GM12878 (cell line): ENCODE measurements around the gene SRRM2. TPM values are rescaled to one million over a fixed set of nuclear protein-coding genes. Genes with fewer than 3 reads are reported as not detected.

Experiments
- ATAC-seq: fragments of 200-7000 bp; cut with Tn5 transposase; 3 replicates; pipeline ENCODE4 v1.9.1; 2020; ENCODE audit warnings: mild to moderate bottlenecking, moderate library complexity
- BruUV-seq: library from RNA; stranded (reverse); fragments of 400-500 nt; replicated peaks from 2 replicates; lab custom pipeline; 2021; lab: Mats Ljungman, UMichigan
- CTCF ChIA-PET: fragments of 300-600 bp; sonication (Branson Sonifier 250); formaldehyde crosslinking; extraction: SDS; loops from one replicate; lab custom pipeline; 2021; ENCODE audit warnings: inconsistent platforms; lab: Yijun Ruan, JAX
- POLR2A ChIA-PET: fragments of 350-600 bp; formaldehyde crosslinking; extraction: SDS; loops from one replicate; lab custom pipeline; 2021; ENCODE audit warnings: inconsistent platforms; lab: Charles Lee
- RAD21 ChIA-PET: fragments of 300-600 bp; sonication (Branson Sonifier 250); formaldehyde crosslinking; loops from one replicate; lab custom pipeline; 2023; ENCODE audit warnings: antibody characterized with exemption; ENCODE audit not compliant: unreplicated experiment; lab: Charles Lee
- SMC1A ChIA-PET: fragments of 300-600 bp; sonication (Branson Sonifier 250); formaldehyde crosslinking; loops from one replicate; lab custom pipeline; 2023; ENCODE audit not compliant: unreplicated experiment, uncharacterized antibody; lab: Charles Lee
- DNase-seq: peaks from one replicate; pipeline ENCODE4 v3.0.0-alpha.2; 2011; ENCODE audit warnings: low read depth, low spot score
- FAIRE-seq: peaks from 3 replicates; lab custom pipeline; 2011; peaks lifted over from hg19 to GRCh38; lab: Jason Lieb, UNC
- H2AFZ ChIP-seq: 2 replicates; pipeline ENCODE4 v1.6.0; 2011; ENCODE audit warnings: low read depth, low read length, control low read depth; ENCODE audit not compliant: control insufficient read depth
- H3K27ac ChIP-seq: 2 replicates; pipeline ENCODE4 v1.5.1; 2011; ENCODE audit warnings: control low read depth; ENCODE audit not compliant: control insufficient read depth, insufficient read depth
- H3K27me3 ChIP-seq, 2 experiments: replicated peaks in 1 of 2; 2 replicates each; pipeline versions ENCODE4 v1.6.0 to v1.6.1; 2011; ENCODE audit warnings: low read length in 1 of 2; ENCODE audit not compliant: control insufficient read depth in 2 of 2, insufficient read depth in 2 of 2
- H3K36me3 ChIP-seq, 2 experiments: 2 replicates each; pipeline ENCODE4 v1.5.1; 2011; ENCODE audit warnings: low read length in 1 of 2; ENCODE audit not compliant: control insufficient read depth in 2 of 2, insufficient read depth in 2 of 2
- H3K4me1 ChIP-seq: 2 replicates; pipeline ENCODE4 v1.6.1; 2011; ENCODE audit warnings: mild to moderate bottlenecking, low read length, moderate library complexity, mixed read lengths; ENCODE audit not compliant: control insufficient read depth, insufficient read depth
- H3K4me2 ChIP-seq: 2 replicates; pipeline ENCODE4 v1.6.0; 2011; ENCODE audit warnings: control low read depth; ENCODE audit not compliant: control insufficient read depth, insufficient read depth
- H3K4me3 ChIP-seq: fragments of 200-600 bp; sonication (generic); 2 replicates; pipeline ENCODE4 v1.5.1; 2016
- H3K79me2 ChIP-seq: 2 replicates; pipeline ENCODE4 v1.6.0; 2011; ENCODE audit warnings: low read length; ENCODE audit not compliant: control insufficient read depth, insufficient read depth
- H3K9ac ChIP-seq: 2 replicates; pipeline ENCODE4 v1.8.0; 2011; ENCODE audit warnings: low read length, control low read depth, mixed read lengths; ENCODE audit not compliant: control insufficient read depth, insufficient read depth
- H3K9me3 ChIP-seq: replicated peaks from 3 replicates; pipeline ENCODE4 v1.5.1; 2011; ENCODE audit warnings: mild to moderate bottlenecking, low read length; ENCODE audit not compliant: control insufficient read depth, insufficient read depth
- H4K20me1 ChIP-seq: 2 replicates; pipeline ENCODE4 v1.6.0; 2011; ENCODE audit not compliant: control insufficient read depth, insufficient read depth
- CEBPB ChIP-seq, 2 experiments: fragments of 150-350 bp in 1 of 2; IDR thresholded peaks; 2 replicates each; pipeline ENCODE4 v1.6.1; 2012 to 2014; ENCODE audit warnings: low read depth in 2 of 2, low read length in 2 of 2, borderline replicate concordance in 1 of 2, inconsistent platforms in 1 of 2
- IKZF2 ChIP-seq, 2 experiments: fragments of 450-650 bp; IDR thresholded peaks; 2 replicates each; pipeline ENCODE4 v1.6.1; 2017; ENCODE audit warnings: mild to moderate bottlenecking in 2 of 2, moderate library complexity in 2 of 2
- JUND ChIP-seq: IDR thresholded peaks from 2 replicates; pipeline ENCODE4 v1.6.1; 2012; ENCODE audit warnings: low read depth, mild to moderate bottlenecking, low read length, improper control_type of control experiment, moderate library complexity
- LARP7 ChIP-seq: fragments of 450-650 bp; IDR thresholded peaks from 2 replicates; pipeline ENCODE4 v1.6.1; 2017; ENCODE audit warnings: mild to moderate bottlenecking
- MYB ChIP-seq: fragments of 150-350 bp; IDR thresholded peaks from 2 replicates; pipeline ENCODE4 v1.6.1; 2014; ENCODE audit warnings: mild to moderate bottlenecking, low read depth, low read length, borderline replicate concordance
- NFIC ChIP-seq: IDR thresholded peaks from 2 replicates; pipeline ENCODE4 v1.6.1; 2012; ENCODE audit warnings: low read depth, mild to moderate bottlenecking, inconsistent platforms, low read length, moderate library complexity
- NR2C1 ChIP-seq: fragments of 450-650 bp; IDR thresholded peaks from 2 replicates; pipeline ENCODE4 v1.6.1; 2017; ENCODE audit warnings: antibody characterized with exemption, mild to moderate bottlenecking, moderate library complexity
- RAD51 ChIP-seq: fragments of 450-650 bp; IDR thresholded peaks from 2 replicates; pipeline ENCODE4 v1.6.1; 2016; ENCODE audit warnings: moderate library complexity, mild to moderate bottlenecking, inconsistent platforms
- RFX5 ChIP-seq: IDR thresholded peaks from 2 replicates; pipeline ENCODE4 v1.6.1; 2011; ENCODE audit warnings: low read depth, low read length, improper control_type of control experiment
- SP1 ChIP-seq: IDR thresholded peaks from one replicate; pipeline ENCODE4 v1.6.1; 2011; ENCODE audit warnings: low read depth, low read length
- SRF ChIP-seq, 2 experiments: IDR thresholded peaks; 2 replicates each; pipeline ENCODE4 v1.6.1; 2011; ENCODE audit warnings: low read depth in 2 of 2, low read length in 2 of 2, mild to moderate bottlenecking in 1 of 2, moderate library complexity in 1 of 2
- TAF1 ChIP-seq: IDR thresholded peaks from 2 replicates; pipeline ENCODE4 v1.6.1; 2011; ENCODE audit warnings: mild to moderate bottlenecking, low read depth, low read length, borderline replicate concordance
- TCF12 ChIP-seq: IDR thresholded peaks from 2 replicates; pipeline ENCODE4 v1.6.1; 2011; ENCODE audit warnings: low read depth, mild to moderate bottlenecking, low read length
- TCF7 ChIP-seq: IDR thresholded peaks from 2 replicates; pipeline ENCODE4 v1.6.1; 2014; ENCODE audit warnings: antibody characterized with exemption, borderline replicate concordance
- ZNF217 ChIP-seq: fragments of 450-650 bp; IDR thresholded peaks from 2 replicates; pipeline ENCODE4 v1.6.1; 2017; ENCODE audit warnings: antibody characterized with exemption, mild to moderate bottlenecking
- WGBS: methylation state at CpG from one replicate; pipeline ENCODE4 v1.1.6; 2016; ENCODE audit warnings: low lambda C conversion rate; ENCODE audit not compliant: insufficient replicate concordance, insufficient coverage; ENCODE audit errors: missing lambda C conversion rate; 5-methylcytosine and 5-hydroxymethylcytosine counted together
- in situ Hi-C: fragments of 300-500 bp; cut with MboI; formaldehyde crosslinking; loops from 9 replicates; pipeline ENCODE4 v1.14.3; 2018; ENCODE audit warnings: mixed read lengths
- intact Hi-C: fragments of 100-400 bp; cut with micrococcal nuclease; formaldehyde crosslinking; loops from one replicate; pipeline ENCODE4 v1.14.2; 2022; ENCODE audit not compliant: unreplicated experiment
- polyA plus RNA-seq, 11 experiments: library from polyadenylated mRNA; depleted of rRNA in 4 of 11; unstranded in 6 of 11; stranded (reverse) in 5 of 11; fragments of >200 nt; fragmentation: Nextera tagmentation in 4 of 11; fragmentation: Illumina TruSeq in 1 of 11; extraction: Ambion mirVana in 4 of 11; extraction: Trizol in 1 of 11; gene quantifications; 1 replicate in 1 of 11; 2 replicates in 10 of 11; pipeline versions ENCODE4 v1.2.1 to v1.2.3, GENCODE V29; 2011 to 2016; ENCODE audit warnings: inconsistent platforms in 2 of 11, missing spikeins in 2 of 11, low read depth in 1 of 11
- total RNA-seq, 4 experiments: library from RNA; depleted of rRNA in 3 of 4; stranded (reverse); fragments of >200 nt in 3 of 4; fragmentation: Illumina TruSeq in 1 of 4; extraction: Trizol in 1 of 4; gene quantifications; 2 replicates each; pipeline versions ENCODE4 v1.2.1 to v1.2.3, GENCODE V29; 2013 to 2021
- TF ChIP-seq, protein P1 (sequence below): fragments of 450-650 bp; IDR thresholded peaks from 2 replicates; pipeline ENCODE4 v1.6.1; 2014; ENCODE audit warnings: mild to moderate bottlenecking
- TF ChIP-seq, protein P2 (sequence below): IDR thresholded peaks from 2 replicates; pipeline ENCODE4 v1.6.1; 2012; ENCODE audit warnings: low read depth, low read length, improper control_type of control experiment
- TF ChIP-seq, protein P3 (sequence below): fragments of 450-650 bp; IDR thresholded peaks from 2 replicates; pipeline ENCODE4 v1.6.1; 2017; ENCODE audit warnings: antibody characterized with exemption, mild to moderate bottlenecking, moderate library complexity

The SRRM2 gene
- total and polyA plus RNA-seq, 10 of the 15 experiments (the other 5 are each of a cell fraction or from before 2014, with no cell fraction given), result 30.1 to 502 (median 196) TPM

DNA sequence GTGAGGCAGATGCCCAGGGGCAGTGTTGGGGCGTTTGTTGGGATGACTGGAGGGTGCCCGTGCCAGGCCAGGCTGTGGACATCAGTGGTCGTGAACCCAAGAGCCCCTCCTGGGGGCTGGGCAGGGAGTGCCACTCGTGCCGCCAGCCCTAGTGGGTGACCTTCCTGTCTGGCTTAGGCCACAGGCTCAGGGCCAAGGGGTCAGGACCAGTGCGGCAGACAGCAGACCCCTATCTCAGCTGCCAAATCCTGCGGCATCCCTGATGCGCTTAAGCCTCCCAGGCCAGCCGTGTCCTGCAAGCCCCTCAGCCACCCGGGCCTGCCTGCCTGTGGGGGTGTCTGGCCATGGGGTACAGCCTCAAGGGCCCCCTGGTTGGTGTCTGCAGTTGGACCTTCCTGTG, 47.1 kb upstream of the SRRM2 start:
- H3K4me1 ChIP-seq, result no peaks in the 10 kb centered on the region
- CTCF ChIA-PET, result no interaction called here
- no peaks in the 10 kb centered on the region for H4K20me1 ChIP-seq
- intact Hi-C loops, result no loop called here
- POLR2A ChIA-PET, result no interaction called here
- BruUV-seq, result no TSS peak
- no peak overlapping the region for H2AFZ ChIP-seq
- no peak overlapping the region for H3K4me2 ChIP-seq
- H3K79me2 ChIP-seq, result no peaks in the 10 kb centered on the region
- 76% methylated on average over 8 of the region's 10 CpGs for WGBS
- no peak overlapping the region for H3K27ac ChIP-seq
- DNase-seq, result no peak
- H3K4me3 ChIP-seq, result no peak overlapping the region
- SMC1A ChIA-PET, result no interaction called here
- in situ Hi-C loops, result no loop called here
- H3K9me3 ChIP-seq, result no peaks in the 10 kb centered on the region
- RAD21 ChIA-PET, result no interaction called here
- no peak for ATAC-seq
- no peaks in the 10 kb centered on the region for H3K27me3 ChIP-seq
- no peak for FAIRE-seq
- H3K36me3 ChIP-seq, result peaks cover 12 to 43% of the 10 kb centered on the region in 2 experiments
- H3K9ac ChIP-seq, result no peak overlapping the region
- TF ChIP-seq TAF1 (no peak), TCF7 (no peak), MYB (no peak), NR2C1 (no peak), CEBPB (IDR thresholded peaks at IDR 0.05; ENCODE audit: borderline replicate concordance in 1 of 2, low read depth in 2 of 2, low read length in 2 of 2) (no peak), SRF (IDR thresholded peaks at IDR 0.05; ENCODE audit: low read depth in 2 of 2, low read length in 2 of 2) (no peak), RFX5 (no peak), LARP7 (no peak), ZNF217 (no peak), JUND (no peak), TCF12 (no peak), IKZF2 (IDR thresholded peaks at IDR 0.05) (no peak), SP1 (no peak), RAD51 (no peak), NFIC (no peak)
- TF ChIP-seq, protein P1, sequence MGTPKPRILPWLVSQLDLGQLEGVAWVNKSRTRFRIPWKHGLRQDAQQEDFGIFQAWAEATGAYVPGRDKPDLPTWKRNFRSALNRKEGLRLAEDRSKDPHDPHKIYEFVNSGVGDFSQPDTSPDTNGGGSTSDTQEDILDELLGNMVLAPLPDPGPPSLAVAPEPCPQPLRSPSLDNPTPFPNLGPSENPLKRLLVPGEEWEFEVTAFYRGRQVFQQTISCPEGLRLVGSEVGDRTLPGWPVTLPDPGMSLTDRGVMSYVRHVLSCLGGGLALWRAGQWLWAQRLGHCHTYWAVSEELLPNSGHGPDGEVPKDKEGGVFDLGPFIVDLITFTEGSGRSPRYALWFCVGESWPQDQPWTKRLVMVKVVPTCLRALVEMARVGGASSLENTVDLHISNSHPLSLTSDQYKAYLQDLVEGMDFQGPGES, result no peak
- TF ChIP-seq, protein P2, sequence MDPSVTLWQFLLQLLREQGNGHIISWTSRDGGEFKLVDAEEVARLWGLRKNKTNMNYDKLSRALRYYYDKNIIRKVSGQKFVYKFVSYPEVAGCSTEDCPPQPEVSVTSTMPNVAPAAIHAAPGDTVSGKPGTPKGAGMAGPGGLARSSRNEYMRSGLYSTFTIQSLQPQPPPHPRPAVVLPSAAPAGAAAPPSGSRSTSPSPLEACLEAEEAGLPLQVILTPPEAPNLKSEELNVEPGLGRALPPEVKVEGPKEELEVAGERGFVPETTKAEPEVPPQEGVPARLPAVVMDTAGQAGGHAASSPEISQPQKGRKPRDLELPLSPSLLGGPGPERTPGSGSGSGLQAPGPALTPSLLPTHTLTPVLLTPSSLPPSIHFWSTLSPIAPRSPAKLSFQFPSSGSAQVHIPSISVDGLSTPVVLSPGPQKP, result no peak
- TF ChIP-seq, protein P3, sequence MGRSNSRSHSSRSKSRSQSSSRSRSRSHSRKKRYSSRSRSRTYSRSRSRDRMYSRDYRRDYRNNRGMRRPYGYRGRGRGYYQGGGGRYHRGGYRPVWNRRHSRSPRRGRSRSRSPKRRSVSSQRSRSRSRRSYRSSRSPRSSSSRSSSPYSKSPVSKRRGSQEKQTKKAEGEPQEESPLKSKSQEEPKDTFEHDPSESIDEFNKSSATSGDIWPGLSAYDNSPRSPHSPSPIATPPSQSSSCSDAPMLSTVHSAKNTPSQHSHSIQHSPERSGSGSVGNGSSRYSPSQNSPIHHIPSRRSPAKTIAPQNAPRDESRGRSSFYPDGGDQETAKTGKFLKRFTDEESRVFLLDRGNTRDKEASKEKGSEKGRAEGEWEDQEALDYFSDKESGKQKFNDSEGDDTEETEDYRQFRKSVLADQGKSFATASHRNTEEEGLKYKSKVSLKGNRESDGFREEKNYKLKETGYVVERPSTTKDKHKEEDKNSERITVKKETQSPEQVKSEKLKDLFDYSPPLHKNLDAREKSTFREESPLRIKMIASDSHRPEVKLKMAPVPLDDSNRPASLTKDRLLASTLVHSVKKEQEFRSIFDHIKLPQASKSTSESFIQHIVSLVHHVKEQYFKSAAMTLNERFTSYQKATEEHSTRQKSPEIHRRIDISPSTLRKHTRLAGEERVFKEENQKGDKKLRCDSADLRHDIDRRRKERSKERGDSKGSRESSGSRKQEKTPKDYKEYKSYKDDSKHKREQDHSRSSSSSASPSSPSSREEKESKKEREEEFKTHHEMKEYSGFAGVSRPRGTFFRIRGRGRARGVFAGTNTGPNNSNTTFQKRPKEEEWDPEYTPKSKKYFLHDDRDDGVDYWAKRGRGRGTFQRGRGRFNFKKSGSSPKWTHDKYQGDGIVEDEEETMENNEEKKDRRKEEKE, result no peak
